NCI-H2227 (cell line): Measurements from ENCODE around the gene UBE2U.
"Not testable (repeated sequence)": the region's sequence is repeated elsewhere in the genome, so short reads cannot be mapped to it uniquely, and the experiment has no call there.

ENCODE experiments used
- DNase-seq: peaks from one replicate; lab custom pipeline; 2025; ENCODE audit not compliant: unreplicated experiment; lab: John Stamatoyannopoulos, UW

The UBE2U gene

DNA sequence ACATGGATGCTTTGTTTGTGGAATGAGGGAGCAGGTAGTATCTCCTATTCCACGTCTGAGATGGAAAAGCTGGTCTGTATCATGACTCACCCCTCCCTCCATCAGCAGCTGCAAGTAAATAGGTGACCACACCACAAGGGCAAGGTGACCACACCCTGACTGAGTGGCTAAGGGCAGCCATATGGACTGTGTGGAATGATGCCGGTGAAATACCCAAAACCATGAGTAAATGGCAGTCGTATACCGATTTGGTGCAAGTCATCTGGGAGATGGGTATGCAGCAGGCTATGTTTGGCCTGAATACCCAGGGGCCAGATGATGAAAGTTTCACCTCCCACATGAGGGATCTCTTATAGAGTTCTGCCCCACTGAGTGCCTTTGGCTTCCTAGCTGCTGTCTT is 15.8 kb upstream of the UBE2U start:
- no peak for DNase-seq

DNA sequence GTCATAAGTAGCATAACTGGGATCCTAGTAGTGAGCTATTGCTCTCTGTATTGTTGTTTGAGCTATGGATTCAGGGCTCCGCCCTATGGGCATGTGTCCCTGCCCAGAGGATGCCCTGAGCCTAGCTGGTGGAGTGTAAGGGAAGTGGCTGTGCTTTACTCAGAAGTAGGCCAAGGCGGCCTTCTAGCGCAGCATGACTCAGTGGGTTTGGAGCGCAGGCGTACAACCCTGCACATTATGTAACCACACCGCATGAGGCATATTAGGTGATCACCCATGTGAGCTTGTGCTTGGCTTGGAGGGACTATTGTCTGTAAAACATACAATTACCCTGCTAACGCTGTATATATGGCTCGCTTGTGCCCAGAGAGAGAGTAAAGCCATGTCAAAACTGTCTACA is 11.1 kb upstream of the UBE2U start:
- no peak for DNase-seq

DNA sequence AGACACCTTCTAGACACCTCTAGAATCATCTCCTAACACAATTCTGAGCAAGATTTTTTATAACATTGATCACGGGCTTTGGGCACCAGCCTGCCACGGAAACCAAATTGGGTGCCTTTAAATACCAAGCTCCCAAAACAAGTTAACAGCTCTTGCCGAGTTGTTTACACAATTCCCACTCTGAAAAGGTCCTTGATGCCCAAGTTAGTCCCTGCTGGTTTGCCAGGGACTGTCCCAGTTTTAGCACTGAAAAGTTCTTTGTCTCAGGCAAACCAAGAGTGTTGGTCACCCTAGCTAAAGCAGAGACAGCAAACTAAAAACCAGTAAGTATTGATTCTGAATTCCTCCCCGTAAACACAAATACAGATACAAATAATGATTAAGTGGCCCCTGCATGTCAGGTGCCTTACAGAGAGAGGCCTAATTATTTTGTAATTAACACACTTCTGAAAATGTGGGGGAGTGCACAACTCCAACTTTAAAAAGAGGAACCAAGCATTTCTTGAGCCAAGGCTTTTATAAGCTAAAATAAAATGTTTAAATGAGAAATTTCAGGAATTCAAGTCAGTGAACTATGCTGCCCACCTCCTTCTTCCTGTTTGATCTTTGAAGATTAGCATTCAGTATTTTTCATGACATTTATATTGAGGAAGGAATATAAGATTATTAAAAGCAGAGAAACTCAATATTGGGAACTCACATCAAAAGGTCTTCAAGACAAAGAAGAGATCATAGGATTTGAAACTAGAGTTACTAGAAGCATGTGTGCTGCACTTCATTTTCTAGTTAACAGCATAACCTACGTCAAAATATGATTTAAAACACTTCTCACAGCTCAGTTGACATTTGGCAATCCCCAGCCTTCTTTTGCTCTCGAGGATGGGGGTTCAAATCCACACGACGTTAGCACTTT is 9.0 kb upstream of the UBE2U start:
- no peak for DNase-seq

DNA sequence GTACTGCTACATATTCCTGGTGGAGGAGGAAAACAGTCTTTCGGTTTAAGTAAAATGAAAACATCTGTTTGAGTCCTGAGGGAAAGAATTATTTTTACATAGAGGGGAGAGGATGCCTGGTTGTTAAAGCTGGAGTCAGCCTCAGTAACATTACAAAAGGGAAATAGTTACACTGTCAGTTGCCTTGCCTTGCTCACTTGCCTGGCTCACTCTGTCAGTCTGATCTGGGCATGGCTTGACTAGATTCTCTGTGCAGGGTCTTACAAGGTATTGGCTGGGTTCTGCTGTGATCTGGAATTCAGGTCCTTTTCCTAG is 8.4 kb upstream of the UBE2U start:
- DNase-seq: no peak

DNA sequence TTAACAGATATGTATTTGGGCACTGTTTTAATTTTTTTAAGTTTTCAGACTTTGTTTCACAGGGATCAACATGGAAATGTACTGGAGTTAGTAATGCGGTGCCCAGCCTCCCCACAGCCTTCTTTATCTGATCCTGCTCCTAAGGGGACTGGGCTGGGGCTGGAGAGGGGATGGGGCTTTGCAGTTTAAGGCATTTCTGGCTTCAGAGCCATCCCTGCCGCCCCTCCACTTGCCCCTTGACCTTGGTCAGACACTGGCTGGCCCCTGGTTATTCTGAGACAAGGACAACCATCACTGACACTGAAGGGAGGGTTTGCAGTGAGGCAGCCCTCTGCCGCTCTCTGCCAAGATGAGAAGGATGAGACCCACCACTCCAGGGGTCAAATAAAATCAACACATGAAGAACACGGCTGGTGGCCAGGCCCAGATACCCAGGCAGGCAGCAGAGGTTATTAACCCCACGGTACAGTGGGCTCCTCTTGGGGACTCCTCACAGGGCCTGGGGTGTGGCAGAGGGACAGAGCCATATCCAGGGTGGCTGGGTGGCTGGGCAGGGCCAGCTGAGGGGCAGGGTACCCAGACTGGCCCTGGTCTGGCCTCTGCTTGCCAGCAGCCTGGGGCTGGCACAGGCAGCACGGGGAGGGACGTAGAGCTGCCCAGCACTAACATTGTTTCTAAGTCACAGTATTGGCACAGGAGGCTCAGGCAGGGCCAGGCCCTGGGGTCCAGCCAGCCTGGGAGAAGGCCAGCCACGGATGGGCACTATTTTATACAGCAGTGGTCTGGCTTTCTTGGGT is 7.2 kb upstream of the UBE2U start:
- DNase-seq: no peak

DNA sequence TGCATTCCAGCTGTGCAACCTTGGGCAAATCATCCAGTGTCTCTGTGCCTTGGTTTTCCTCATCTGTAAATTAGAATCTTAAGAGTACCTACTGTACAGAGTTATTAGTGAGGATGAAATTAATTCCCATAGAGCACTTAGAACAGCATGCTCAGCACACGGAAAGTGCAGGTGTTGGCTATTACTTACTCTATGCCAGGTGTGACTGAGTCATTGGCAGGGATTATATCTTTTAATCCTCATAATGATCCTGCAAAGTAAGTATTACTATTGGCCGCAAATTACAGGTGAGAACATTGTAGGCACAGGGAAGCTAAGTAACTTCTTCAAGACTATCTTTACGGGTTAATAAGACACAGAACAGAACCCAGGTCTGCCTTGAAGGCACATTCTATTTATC is 6.3 kb upstream of the UBE2U start:
- no peak for DNase-seq

DNA sequence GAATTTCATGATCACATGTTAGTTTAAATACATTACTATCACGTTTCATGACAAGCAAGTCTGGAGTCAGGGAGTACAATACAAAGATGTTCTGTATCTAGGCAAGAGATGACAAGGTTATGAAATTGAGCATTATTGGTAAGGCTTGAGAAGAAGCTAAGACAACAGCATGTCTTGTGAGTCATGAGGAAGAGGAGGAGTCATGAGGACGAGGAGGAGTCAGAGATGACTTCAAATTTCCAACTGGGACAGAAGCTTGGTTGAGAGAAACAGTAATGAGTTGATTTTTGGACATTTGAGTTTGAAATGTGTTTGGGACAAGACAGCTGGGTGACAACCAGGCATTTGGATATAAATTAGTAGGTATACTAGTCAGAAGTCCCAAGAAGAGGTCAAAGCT is 4.3 kb upstream of the UBE2U start:
- no peak for DNase-seq

DNA sequence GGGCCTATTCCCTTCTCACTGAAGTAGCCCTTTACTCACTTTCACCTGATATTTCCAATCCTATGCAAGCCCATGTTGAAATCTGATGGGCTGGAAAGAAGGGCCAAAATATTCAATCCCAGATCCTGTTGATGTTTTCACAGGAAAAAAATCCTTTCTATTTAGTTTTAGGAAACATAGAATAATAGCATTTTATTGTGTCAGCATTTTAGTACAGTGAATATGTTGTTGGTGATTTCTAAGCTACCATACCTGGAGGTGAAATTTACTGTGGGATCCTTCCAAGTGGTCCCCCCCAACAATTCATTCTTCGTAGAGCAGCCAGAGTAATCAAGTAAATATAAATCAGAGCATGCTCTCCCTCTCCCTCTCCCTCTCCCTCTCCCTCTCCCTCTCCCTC is 3.4 kb upstream of the UBE2U start:
- DNase-seq: no peak

DNA sequence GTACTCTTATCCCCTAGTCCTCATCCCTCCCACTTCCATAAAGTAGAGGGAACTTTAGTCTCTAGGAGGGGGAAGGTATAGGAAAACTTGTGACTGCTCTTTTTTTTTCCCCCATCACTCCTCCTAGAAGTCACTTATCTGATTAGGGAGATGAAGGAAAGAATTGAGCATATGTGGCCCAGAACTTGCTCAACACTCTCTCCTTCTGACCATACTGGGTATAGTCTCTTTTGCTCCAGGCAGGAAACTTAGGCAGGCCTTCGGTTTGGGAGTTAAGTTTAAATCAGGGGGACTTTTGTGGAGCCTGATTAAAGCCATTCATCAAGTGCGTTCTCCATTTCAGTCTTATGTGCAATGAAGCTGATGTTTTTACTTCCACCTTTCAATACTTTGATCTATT is 5.8 kb downstream of the UBE2U start:
- DNase-seq: no peak

DNA sequence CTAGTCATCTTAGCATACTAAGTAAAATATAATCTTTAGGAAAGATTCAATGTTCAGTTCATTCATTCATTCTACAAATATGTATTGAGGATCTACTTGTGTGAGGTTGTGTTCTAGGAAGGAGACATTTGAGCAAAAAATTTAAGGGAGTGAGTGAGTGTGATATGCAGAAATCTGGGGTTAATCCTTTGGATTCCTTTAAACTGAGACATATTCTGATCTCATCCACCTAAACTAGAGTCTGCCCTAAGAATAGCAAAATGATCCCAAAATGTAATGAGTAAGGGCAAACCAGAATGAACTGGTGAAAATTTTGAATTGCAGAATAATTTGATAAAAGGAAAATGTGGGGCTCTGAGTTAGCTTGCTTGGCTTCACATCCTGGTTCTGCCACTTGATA is 8.6 kb downstream of the UBE2U start:
- no peak for DNase-seq

DNA sequence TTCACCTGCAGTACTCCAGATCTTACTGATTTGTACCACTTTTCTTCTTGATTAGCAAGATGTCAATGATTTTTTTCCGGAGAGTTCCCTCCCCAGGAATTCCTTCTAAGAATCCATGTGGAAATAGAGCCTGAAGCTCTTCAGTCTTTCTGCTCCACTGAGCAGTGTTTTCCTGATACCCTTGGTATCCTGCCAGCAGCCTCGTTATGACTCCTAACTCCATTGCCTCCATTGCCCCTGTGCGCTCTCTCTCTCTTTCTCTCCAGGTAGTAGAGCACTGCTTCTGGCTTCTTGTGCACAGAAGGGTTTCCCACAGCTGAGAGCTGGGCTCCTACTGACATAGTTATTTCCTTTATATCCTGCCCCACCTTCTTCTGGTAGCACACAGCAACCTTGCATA is 12.2 kb downstream of the UBE2U start:
- DNase-seq: no peak

DNA sequence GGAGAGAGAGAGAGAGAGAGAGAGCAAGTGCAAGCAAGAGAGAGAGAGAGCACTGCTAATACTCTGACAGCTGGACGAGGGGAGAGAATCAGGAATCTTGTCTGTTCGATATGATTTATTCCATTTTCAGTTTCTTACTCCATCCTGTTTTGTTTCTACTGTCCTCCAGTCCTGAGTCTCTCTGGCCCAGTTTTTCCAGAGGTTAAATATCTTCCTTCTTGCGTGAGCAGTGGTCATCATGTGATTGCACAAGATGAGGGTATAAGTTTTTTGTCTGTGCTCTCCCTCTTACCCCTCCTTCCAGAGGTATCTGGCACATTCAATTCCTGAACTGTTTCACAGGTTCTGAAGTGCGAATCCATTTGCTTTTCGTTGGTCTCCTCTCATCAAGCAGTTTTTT is 16.8 kb downstream of the UBE2U start:
- DNase-seq: no peak

DNA sequence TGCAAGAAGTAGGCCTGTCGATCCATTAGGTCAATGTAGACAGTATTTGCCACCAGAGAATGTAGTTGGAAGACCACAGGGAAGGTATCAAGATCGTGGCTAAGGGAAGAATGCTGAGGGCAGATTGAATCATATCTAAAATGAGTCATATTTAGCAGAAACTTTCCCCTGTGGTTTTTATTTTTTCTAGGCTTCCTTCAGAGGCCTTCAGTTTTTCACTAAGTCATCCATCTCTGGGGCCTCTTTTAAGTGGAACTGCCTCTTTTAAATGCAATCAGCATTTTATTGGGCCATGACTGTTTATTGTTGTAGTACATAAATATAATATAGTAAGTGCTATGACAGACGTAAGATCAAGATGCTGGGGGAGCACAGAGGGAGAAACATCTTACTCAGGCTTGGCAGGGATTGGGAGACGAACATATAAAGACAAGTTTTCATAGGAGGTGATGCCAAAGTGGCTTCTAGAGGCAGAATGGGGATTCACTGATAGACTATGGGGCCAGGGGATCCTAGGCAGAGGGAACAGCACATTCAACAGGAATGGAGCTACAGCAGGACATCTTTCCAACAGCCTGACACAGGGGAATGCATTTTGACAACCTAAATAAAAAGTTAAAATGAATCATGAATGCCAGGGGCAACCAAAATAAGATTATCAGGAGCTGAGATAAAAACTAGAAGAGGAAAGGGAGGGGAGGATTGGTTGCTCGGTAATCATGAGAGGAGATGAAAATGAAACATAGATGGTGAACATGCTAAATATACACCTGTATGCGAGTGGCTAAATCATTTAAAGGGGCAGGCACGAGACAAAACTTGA is 20.1 kb downstream of the UBE2U start:
- no peak for DNase-seq

DNA sequence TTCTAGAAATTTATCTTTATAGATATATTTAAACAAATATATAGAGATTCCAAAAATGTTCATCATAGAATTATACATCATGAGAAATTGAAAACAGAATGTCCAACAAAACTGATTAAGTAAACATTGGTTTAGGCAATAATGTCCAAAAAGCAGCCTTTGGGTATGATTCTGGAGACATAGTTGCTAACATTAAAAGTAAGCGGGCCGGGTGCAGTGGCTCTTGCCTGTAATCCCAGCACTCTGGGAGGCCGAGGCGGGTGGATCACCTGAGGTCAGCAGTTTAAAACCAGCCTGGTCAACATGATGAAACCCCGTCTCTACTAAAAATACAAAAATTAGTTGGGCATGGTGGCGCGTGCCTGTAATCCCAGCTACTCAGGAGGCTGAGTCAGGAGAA is 20.8 kb downstream of the UBE2U start:
- DNase-seq: not testable (repeated sequence)

DNA sequence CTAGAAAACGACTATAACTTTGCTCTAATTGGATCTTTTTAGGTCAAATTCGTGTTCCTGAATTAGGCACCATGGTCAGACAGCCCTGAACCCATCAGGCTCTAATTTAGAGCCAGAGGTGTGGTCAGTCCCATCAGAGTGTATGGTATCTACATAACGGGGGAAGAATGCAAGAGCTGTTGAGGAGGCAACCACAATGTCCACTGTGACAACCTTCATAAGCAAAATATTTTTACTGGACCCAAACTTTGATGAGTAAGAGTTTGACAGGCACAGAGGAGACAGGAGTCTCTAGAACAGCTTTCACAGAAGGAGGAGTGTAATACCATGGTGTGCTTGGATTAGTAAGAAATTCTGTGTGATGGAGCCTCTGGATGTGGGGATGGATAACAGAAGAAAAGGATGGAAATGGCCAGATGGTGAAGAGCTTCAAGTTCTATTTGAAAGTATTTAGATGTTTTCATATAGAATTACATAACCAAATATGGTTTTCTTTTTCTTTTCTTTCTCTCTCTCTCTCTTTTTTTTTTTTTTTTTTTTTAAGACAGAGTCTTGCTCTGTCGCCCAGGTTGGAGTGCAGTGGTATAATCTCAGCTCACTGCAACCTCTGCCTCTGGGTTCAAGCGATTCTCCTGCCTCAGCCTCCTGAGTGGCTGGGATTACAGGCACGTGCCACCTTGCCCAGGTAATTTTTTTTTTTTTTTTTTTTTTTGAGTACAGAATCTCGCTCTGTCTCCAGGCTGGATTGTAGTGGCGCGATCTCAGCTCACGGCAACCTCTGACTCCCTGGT is 24.9 kb downstream of the UBE2U start:
- DNase-seq: no peak

DNA sequence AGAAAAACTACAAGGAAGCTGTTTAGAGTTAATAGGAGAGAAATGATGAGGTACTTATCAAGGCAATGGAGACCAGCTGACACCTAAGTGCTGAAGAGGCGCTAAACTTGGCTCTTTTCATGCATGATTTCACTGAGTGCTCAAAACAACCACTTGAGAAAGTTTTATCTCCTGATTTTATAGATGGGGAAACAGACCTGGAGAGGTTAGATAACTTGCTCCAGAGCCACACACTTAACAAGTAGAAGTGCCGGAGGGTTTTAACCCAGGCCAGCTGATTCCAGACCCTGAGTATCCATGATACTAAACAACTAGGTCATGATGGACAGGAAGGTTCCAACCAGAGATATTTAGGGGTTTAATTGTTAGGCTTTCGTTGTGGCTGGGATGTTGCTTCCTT is 25.9 kb downstream of the UBE2U start:
- DNase-seq: no peak

DNA sequence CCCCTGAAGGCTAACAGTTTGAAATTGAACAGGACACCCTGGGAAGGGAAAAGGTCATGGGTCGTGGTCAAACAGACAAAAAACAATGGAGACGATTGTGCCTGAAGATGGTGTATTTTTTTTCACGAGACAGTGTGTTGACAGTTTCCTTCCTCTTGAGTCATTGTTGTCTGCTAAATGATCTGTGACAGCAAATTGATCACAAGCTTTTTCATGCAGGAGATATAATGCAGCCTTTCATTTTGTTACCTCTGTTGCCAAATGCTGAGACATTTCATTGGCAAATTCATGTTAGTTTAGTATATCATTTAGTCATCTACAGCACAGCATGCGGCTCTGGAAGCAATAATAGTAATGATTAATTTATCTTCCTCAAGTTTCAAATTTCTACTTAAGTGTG is 27.7 kb downstream of the UBE2U start:
- DNase-seq: no peak

DNA sequence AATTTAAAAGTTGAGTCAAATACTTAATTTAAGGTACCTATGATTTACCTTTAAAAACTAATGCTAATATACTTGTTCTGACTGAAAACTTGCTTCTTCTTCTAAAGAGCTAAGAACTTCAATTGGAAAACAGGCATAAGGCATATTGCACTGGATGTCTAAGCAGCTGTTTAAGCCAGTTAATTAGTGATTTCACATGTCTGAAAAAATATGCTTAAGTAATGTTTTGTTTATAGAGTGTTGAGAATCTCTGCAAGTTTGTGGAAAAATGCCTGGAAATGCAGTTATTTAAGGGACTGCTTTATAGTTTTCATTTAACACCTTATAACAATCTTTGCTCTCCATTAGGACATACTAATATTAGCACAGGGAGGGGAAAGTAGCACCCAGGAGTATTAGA is 28.2 kb downstream of the UBE2U start:
- DNase-seq: no peak

DNA sequence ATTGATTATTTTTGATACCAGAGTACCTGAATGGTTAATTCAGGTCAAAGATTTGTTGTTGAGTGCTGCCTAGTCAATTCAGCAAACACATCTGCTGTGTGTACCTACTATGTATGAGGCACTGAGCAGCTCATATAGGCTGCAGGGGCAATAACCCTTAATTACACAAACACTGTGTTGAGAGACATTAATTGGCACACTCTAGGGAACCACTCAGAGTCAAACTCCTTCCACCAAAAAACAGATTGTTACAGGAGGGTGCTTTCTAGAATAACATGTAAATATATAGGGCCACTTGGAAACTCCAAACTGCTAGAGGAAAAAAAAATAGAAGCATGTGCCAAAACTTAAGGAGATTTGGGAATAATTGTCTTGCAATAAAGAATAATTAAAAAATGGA is 31.3 kb downstream of the UBE2U start:
- DNase-seq: no peak

DNA sequence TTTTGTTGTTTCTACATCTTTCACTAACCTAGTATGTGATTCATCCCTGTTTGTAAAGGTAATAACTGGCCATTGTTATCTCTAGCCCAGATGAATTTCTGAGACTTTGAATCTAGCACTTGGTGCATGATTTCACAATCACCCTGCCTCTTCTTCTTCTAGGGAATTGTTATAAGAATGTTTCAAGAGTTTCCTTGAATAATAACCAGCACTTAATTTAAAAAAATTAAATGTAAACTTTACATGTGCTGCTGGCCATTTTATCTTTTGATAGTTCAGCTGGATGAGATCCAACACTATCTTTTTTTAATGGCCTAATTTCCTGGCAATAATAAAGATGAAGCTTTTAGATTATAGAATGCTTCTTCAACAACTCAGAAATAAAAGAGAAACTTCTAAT is 31.8 kb downstream of the UBE2U start:
- no peak for DNase-seq

DNA sequence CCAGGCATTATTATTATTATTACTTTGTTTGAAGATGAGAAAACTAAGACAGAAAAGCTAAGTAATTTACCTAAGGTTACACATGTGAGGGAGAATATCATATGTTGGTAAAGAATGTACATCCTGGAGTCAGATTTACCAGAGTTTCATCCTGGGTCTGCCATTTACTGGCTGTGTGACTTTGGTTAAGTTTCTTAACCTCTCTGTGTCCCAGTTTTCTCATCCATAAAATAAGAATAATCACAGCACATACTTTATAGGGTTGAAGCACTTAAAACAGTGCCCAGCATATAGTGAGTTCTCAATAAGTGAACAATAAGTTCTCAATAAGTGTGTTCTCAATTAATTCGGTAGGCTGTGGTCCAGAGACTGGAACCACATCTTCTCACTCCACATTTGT is 32.5 kb downstream of the UBE2U start:
- DNase-seq: no peak
